T-helper 22 cell (primary cell): ENCODE data around the gene HNF1B.

Source experiments
- DNase-seq: peaks from one replicate; pipeline ENCODE4 v3.0.0-alpha.2; 2020; ENCODE audit warnings: low read depth

The HNF1B gene

DNA sequence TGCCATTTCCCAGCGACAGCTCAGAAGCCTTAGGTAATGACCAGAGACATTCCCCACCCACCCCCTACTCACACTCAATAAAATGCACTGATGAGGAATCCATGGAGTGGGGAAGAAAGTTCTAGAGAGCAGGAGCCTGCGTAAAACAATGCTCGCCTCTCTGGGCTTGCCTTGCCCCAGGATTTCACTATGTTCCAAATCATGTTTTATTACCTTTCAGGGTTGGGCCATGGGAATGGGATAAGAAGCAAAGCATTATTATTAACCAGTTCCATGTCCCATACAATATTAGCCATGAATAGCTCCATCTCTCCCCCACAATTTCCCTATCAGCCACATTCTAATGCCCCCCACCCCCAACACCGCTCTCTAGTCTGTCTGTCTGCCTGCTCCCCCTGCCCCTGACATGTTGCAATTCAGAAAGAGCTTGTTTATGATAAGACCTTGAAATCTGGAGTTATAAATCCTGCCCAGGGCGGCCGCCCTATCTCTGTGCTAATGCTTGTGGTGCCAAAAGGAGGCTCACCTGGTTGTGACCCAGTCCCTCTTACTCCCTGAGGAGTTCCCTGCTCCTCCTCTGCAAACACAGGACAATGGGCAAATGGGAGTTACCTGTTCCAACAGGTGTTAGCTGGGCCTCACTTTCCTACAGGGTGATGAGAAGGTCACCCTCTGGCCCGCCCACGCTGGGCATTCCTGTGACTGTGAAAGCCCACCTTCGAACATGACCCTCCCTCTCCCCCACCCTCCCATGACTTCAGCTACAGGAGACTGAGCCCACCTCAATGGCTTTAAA lies 73.6 kb downstream of the HNF1B start:
- DNase-seq, result no peak

DNA sequence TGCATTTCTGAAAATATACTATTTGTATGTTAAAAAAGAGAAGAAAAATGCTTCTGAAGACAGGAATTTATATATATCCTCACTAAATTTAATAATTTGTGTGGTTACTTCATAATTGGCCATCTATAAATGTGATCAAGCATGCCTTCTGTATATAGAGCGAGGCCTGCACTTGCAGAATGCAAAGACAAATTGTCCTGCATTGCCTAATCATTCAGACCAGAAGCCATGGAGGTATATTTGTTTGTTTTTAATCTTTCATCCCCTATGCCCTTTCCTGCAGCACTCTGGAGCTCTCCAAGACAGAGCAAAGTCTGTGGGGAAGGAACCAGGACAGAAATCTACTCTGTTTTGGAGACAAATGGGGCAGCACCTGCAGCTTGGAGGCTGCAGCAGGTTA lies 77.8 kb downstream of the HNF1B start:
- no peak for DNase-seq

DNA sequence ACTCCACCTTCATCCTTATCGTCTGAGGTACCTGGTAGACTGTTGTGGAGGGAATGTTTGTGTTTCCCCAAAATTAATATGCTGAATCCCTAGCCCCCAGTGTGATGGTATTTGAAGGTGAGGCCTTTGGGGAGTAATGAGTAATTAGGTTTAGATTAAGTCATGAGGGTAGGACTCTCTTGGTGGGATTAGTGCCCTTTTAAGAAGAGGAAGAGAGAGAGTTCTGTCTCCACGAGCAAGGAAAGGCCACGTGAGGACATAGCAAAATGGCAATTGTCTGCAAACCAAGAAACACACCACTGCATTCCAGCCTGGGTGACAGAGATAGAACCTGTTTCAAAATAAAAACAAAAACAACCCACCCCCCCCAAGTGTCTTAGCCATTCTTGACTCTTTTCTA lies 80.6 kb downstream of the HNF1B start:
- no peak for DNase-seq

DNA sequence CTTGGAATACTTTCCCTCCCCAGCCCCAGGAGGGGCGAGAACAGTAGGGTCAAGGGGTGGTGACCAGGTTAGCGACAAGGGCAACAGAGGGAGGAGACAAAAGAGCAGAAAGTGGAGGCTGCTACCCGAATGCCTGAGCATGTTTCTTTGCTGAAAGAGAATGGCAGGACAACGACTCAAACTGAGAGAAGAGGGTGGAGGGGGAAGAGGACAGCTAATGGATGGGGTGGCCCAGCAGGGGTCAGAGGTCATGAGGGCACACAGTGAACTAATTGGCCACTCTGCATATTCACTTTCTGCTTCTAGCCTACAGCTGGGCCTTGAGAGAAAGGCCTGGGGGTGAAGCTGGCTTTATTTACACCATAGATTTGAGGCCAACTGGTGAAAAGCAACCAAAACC lies 82.5 kb downstream of the HNF1B start:
- DNase-seq, result no peak

DNA sequence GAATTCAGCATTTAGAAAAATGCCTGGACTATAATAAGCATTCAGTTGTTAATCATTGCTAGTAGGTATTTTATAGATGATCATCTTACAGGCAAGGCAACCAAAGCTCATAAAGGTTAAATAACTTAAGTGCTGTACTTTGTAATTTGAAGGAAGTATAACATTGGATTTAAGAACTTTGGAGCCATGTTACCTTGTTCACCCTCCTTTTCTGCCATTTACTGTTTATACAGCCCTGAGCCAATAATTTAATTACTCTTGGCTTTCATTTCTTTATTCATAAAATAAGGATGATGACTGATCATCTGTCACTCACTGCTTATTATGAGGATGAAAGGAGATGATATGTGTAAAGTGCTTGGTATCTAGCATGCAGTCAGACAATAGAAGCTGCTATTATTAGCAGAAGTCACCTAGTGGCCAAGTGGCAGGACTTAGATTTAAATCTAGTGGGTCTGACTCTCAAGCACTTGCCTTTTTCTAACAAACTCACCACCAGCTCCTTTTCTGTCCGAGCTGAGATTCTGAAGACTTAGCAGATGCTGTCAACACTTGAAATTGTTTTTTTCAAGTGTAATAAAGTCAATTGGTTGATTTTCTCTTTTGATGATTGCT lies 83.4 kb downstream of the HNF1B start:
- no peak for DNase-seq

DNA sequence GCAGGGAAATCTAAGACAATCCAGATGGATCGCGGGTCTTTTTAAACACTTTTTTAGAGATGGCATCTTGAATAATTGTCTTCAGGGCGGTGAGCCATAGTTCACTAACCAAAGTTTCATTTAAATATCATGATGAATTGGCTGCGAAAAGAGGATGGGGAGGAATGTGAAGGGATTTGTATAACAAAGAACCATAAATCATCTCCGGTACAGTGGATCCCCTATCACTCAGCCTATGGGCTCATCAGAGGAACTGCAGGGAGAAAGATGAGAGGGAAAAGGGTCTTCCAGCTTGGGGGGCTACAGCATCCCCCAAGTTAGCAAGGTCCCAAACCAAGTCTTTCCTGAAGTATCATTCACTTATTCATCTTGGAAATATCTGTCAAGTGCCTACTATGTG lies 84.9 kb downstream of the HNF1B start:
- no peak for DNase-seq

DNA sequence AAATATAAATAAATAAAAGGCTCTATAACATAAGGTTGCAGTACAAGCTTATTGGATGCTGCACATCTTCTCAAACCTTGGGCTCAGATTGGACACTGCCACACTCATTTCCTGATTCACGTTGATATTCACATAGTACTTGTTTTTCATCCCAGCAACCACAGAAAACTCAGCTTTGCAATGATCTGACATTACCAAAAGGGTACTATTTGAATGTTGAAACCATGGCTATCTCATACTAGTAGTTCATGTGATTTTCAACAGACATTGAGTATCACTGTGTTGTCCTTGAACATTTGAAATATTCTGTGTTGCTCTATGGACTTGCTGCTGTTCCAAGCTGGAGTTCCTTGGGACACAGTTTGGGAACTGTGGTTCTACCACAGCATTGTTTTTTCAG lies 87.7 kb downstream of the HNF1B start:
- no peak for DNase-seq

DNA sequence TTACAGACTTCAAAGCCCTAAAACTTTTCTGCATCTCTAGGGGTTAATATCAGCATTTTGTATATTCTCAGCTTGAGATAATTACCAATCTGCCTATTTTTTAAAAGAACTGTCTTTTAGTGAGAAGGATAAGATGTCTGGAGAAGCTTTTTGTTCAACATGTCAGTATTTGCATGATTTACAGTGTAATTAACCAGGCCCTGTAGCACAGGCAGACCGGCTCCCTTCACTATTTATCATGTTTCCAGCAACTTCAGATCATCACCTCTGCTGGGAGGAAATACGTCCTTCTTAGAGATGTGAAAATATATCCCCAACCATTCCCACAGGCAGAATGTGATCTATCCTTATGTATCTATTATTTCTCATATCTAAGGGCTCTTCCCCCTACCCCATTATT lies 93.0 kb downstream of the HNF1B start:
- no peak for DNase-seq

DNA sequence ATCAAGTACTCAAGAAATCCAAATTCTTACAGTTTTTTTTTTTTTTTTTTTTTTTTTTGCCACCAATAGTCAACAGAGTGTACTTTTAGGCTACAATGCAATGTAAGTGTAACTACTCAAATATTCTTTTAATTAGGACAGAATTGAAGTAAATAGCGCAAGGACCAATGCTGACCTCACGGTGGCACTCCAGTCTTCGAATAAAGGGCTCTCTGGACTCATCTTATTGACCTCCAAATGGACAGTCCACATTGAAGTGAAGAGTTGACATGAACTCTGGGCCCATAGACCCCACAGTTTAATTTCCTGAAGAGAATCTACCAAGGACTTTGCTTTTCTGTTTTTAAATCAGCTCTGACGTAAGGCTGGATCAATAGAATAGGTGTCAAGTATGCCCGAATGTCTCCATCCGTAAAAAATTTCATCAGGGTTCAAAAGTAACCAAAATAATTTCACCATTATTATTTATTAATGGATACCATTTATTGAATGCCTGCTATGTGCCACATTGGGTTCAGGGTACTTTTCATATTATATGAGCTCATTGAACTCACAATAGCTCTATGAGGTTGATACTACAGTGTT lies 94.3 kb downstream of the HNF1B start:
- DNase-seq, result no peak

DNA sequence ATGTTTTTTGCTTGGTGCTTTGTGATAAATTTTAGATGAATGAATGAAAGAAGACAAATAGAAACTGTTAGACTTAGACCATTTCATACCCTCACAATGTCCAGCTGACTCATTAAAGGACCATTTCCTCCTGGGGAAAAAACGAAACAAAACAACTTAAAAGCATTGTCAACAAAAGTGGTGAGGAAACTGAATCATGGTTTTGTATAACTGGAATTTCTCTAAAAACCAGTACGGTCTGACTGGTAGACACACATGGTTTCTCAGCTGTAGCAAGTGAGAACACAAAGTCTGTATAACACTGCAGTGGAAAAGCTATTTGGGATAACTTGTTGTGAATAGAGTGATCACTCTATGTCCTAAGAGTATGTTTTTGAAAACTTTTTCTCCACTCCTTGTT lies 96.3 kb downstream of the HNF1B start:
- no peak for DNase-seq

DNA sequence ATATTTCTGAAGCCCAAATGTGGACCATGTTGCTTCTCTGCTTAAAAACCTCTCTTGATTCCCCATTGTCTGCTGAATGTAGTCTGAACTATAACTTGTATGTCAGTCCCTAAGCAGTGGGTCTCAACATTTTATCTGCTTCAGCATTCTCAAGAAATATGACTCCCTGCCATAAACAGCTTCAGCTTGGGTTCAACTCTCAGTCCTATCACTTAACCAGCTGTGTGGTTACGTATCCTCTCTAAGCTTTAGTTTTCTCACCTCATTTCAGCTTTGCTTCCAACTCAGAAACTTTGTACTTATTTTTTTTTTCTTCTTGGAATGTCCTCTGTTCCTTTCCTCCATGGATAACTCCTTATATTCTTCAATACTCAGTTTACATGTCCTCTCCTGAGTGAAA lies 97.0 kb downstream of the HNF1B start:
- DNase-seq, result no peak

DNA sequence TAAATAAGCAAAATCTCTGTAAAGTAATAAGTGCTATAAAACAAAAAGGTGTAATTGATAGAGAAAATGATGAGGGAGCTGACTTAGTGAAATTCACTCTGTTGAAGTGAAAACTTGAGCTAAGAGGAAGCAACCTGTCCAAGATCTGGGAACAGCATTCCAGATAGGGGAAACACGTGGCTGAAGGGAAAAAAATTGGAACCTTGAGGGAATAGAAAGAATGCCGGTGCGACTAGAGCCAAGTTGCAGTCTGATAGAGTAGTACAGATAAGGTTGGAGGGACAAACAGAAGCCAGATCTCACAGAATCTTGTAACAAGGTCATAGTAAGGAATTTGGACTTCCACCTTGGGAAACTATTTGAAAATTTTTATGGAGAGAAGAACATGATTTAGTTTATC lies 101.0 kb downstream of the HNF1B start:
- DNase-seq, result no peak

DNA sequence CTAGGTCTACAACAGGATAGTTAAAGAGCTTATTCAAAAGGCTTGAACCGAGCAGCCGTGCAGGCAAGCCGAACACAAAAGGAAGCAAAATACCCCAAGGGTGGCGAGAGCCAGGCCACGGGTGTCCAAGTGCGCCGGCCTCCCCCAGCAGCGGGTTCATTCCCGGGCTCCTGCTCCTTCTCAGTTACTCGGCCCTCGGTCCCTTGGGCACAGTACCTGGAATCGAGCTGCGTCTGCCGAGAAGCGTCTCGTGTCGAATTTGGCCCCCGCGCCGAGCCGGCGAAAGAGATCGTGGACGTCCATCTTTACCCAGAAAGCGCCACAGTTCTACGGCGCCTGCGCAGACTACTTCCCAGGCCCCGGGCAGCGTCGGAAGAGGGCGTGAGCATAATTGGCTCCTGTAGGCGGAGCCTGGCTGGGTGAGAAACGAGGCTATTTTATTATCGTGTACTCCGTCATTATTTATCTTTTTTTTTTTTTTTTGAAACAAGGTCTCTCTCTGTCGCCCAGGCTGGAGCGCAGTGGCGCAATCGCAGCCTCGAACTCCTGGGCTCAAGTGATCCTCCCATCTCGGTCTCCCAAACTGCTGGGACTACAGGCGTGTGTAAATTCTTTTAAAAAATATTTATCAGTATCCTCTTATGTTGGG lies 101.6 kb downstream of the HNF1B start, which contains the start of gene DDX52:
TSS of gene DDX52 (minus strand) at position 329 of the 649 bp plus-strand sequence. CDS start at position 303, 26 bp downstream.
- peak; percentile 82 for DNase-seq

DNA sequence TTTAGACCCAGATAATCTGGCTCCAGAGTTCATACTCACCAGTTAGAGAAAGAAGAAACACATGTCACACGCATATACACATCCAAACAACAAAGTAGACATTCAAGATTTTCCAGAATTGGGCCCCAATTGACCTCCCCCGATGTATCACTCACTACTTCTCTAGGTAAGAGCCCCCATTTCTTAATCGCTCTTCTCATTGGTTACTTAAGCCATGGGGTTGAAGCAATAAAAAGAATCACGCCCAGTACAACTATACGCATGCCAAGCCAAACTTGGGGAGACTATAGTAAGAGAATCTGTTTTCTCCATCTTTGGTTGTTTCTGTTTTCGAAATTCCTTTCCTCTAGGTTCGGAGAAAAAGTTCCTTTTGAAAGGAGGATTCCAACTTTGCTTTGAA lies 102.2 kb downstream of the HNF1B start:
- no peak for DNase-seq

DNA sequence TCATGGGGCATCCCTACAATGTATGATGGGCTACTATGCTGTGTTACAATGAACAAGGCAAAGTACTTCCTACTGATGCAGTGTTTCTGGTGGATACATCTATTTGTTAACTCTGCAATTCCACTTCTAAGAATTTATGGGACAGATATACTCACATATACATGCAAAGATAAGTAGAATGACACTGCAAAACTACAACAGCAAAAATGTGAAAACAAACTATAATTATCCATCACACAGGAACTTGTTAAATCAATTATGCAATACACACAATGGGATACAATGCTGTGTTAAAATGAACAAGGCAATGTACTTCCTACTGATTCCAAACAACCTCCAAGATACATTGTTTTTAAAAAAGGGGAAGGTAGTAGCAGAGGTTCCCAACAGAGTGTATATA lies 104.8 kb downstream of the HNF1B start:
- no peak for DNase-seq

DNA sequence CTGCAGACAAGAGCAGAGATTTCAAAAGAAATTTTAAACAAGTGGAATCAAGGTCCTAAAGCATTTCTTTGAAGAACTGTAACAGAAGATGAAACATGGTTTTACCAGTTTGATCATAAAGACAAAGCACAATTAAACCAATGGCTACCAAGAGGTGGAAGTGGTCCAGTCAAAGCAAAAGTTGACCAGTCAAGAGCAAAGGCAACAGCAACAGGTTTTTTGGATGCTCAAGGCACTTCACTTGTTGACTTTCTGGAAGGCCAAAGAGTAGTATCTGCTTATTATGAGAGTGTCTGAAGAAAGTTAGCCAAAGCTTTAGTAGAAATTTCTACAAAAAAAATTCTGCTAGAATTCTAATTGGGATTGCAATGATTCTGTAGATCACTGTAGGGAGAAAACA lies 106.9 kb downstream of the HNF1B start:
- DNase-seq, result no peak
